ENCODE results near the gene ANKRD44. TPM values are rescaled to one million over a fixed set of nuclear protein-coding genes. Genes with fewer than 3 reads are reported as not detected.

The ANKRD44 gene
- total and polyA plus RNA-seq, 2 of the 8 experiments (the other 6 are each of a cell fraction or from before 2014, with no cell fraction given) = 1.2 to 1.3 TPM

DNA sequence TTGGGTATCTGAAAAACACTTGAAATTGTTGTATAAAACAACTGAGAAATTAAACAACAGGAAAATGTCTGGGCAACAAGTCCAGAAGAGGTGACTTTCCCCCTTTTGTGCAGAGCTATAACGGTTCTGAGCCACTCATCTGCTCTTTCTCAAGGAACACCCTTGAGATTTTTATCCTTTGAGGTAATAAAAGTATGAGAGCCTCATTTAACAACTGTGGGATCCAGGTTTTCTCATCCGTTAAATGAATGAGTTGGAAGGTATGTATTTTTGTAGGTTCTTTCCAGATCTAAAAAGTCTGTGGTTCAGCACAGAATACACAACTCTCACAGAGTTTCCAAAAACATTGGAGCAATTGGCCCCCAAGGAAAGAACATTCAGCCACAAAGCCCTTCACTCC lies 93.0 kb downstream of the ANKRD44 start:
- ChIA-PET POLR2A (ENCODE audit: partially characterized antibody) (no interaction called here), CTCF (ENCODE audit: partially characterized antibody) (no interaction called here)
- H3K18ac ChIP-seq (ENCODE audit: extremely low read depth, low read length) = no peak overlapping the region
- H3K79me1 ChIP-seq (ENCODE audit: low read depth, low read length) = no peaks in the 10 kb centered on the region
- H3K36me3 ChIP-seq (ENCODE audit: control insufficient read depth in 2 of 4, insufficient read depth in 4 of 4, low read length in 3 of 4) = no peaks in the 10 kb centered on the region
- WGBS, 2 experiments (ENCODE audit: extremely low coverage in 1 of 2, insufficient coverage in 1 of 2, insufficient read length in 1 of 2, insufficient replicate concordance in 2 of 2, low coverage in 1 of 2, low lambda C conversion rate in 2 of 2, missing lambda C conversion rate in 1 of 2) = 63% methylated on average over 2 of the region's 2 CpGs; no CpG with 5 or more reads in 1 of the 2 experiments
- H3K79me2 ChIP-seq (ENCODE audit: control insufficient read depth in 1 of 2, insufficient read depth in 2 of 2, low read length in 2 of 2) = no peaks in the 10 kb centered on the region
- no peak for TF ChIP-seq TAF1 (IDR thresholded peaks at IDR 0.05; ENCODE audit: low read depth, low read length)
- no peak for TF ChIP-seq CBX8 (IDR thresholded peaks at IDR 0.05; ENCODE audit: borderline replicate concordance, low read depth, low read length)
- TF ChIP-seq CBX5 (IDR thresholded peaks at IDR 0.05; ENCODE audit: low read depth, low read length) = no peak
- TF ChIP-seq SIN3A (conservative IDR thresholded peaks at IDR 0.05 in 1 of 2, IDR thresholded peaks at IDR 0.05 in 1 of 2; ENCODE audit: low read depth in 1 of 2, low read length in 2 of 2) = no peak
- TF ChIP-seq TCF12 (IDR thresholded peaks at IDR 0.05; ENCODE audit: low read depth, low read length) = no peak
- TF ChIP-seq POU5F1 (IDR thresholded peaks at IDR 0.05; ENCODE audit: low read depth, low read length) = no peak
- no peak for TF ChIP-seq SIRT6 (IDR thresholded peaks at IDR 0.05; ENCODE audit: low read length)
- DNase-seq (ENCODE audit: low read depth in 1 of 2, low spot score in 2 of 2) = no peak
- no peak overlapping the region for H4K5ac ChIP-seq (ENCODE audit: insufficient read length, low read depth, low read length)
- H3K4ac ChIP-seq (replicated peaks; ENCODE audit: insufficient read length, low read depth, low read length) = no peak overlapping the region
- H3K23ac ChIP-seq (ENCODE audit: insufficient read length) = no peak overlapping the region
- H2BK12ac ChIP-seq (ENCODE audit: low read depth, low read length) = no peak overlapping the region
- no peak overlapping the region for H3K14ac ChIP-seq (ENCODE audit: insufficient read length)
- no peak overlapping the region for H3K4me2 ChIP-seq (ENCODE audit: insufficient read depth in 1 of 2, low read depth in 2 of 2, low read length in 2 of 2)
- no peak overlapping the region for H4K8ac ChIP-seq (ENCODE audit: extremely low read depth, insufficient read depth, low read length)
- no peak overlapping the region for H3K4me3 ChIP-seq (ENCODE audit: extremely low read depth in 1 of 4, insufficient read depth in 2 of 4, low read depth in 3 of 4, low read length in 4 of 4)
- H3K56ac ChIP-seq (replicated peaks; ENCODE audit: insufficient read length, low read depth, low read length) = no peak overlapping the region
- H4K20me1 ChIP-seq (replicated peaks in 1 of 2; ENCODE audit: control insufficient read depth in 1 of 2, insufficient read depth in 2 of 2, low read length in 2 of 2) = no peaks in the 10 kb centered on the region
- no peak overlapping the region for H2BK15ac ChIP-seq (ENCODE audit: low read length)
- no peak overlapping the region for H3K9ac ChIP-seq (replicated peaks in 1 of 4; ENCODE audit: extremely low read depth in 1 of 4, low read depth in 3 of 4, low read length in 3 of 4)
- no peak for FAIRE-seq
- no peak overlapping the region for H2AK5ac ChIP-seq (ENCODE audit: low read depth, low read length)
- H3K27me3 ChIP-seq (replicated peaks in 1 of 4; ENCODE audit: control insufficient read depth in 3 of 4, extremely low read depth in 1 of 4, insufficient read depth in 3 of 4, low read length in 3 of 4) = no peaks in the 10 kb centered on the region
- H3K23me2 ChIP-seq (ENCODE audit: low read depth, low read length) = no peaks in the 10 kb centered on the region
- no peak overlapping the region for H2BK120ac ChIP-seq (replicated peaks; ENCODE audit: low read depth, low read length)
- H4K91ac ChIP-seq (replicated peaks; ENCODE audit: insufficient read length, low read length) = no peak overlapping the region
- no peak overlapping the region for H2AFZ ChIP-seq (ENCODE audit: low read length)
- no peak overlapping the region for H2BK20ac ChIP-seq (ENCODE audit: low read length)
- no peaks in the 10 kb centered on the region for H3K4me1 ChIP-seq (replicated peaks in 1 of 4; ENCODE audit: control insufficient read depth in 3 of 4, insufficient read depth in 4 of 4, low read length in 3 of 4)
- H2BK5ac ChIP-seq (ENCODE audit: low read depth, low read length) = no peak overlapping the region
- no peaks in the 10 kb centered on the region for H3K9me3 ChIP-seq (ENCODE audit: insufficient read depth in 2 of 2, low read depth in 1 of 2, low read length in 1 of 2)
- H3K27ac ChIP-seq (ENCODE audit: low read depth, low read length) = no peak overlapping the region

Data from H1 (cell line).